ENCODE measurements around the gene KEL. TPM values are rescaled to one million over a fixed set of nuclear protein-coding genes. Genes with fewer than 3 reads are reported as not detected.

The KEL gene
- total RNA-seq, 1 donor from 2014 or later: not detected

GRCh38 chr7:142916508-142916907 lies 45.7 kb downstream of the KEL start:
- no peak overlapping the region for H3K27ac ChIP-seq
- H3K27me3 ChIP-seq: no peaks in the 10 kb centered on the region
- no peak overlapping the region for H3K4me3 ChIP-seq
- no peak for DNase-seq (ENCODE audit: low spot score in 2 of 2)
- no peaks in the 10 kb centered on the region for H3K4me1 ChIP-seq
- intact Hi-C loops (cut with DNase I): no loop called here
- no peak for TF ChIP-seq CTCF (IDR thresholded peaks at IDR 0.05)
- H3K9me3 ChIP-seq: no peaks in the 10 kb centered on the region
- H3K36me3 ChIP-seq: no peaks in the 10 kb centered on the region

- intact Hi-C loops (cut with DNase I): no loop called here
- no peaks in the 10 kb centered on the region for H3K27me3 ChIP-seq
- TF ChIP-seq CTCF (IDR thresholded peaks at IDR 0.05): no peak
Observed at GRCh38 chr7:142915315-142915714, 46.8 kb downstream of the KEL start.

GRCh38 chr7:142914121-142914520 lies 48.0 kb downstream of the KEL start:
- no peak overlapping the region for H3K27ac ChIP-seq
- no peaks in the 10 kb centered on the region for H3K27me3 ChIP-seq
- DNase-seq (ENCODE audit: low spot score in 2 of 2): no peak
- no peak overlapping the region for H3K4me3 ChIP-seq
- no peaks in the 10 kb centered on the region for H3K9me3 ChIP-seq
- intact Hi-C loops (cut with DNase I): no loop called here
- TF ChIP-seq CTCF (IDR thresholded peaks at IDR 0.05): no peak
- no peaks in the 10 kb centered on the region for H3K4me1 ChIP-seq
- H3K36me3 ChIP-seq: no peaks in the 10 kb centered on the region

More at GRCh38 chr7:142915315-142915714, 46.8 kb downstream of the KEL start:
- no peaks in the 10 kb centered on the region for H3K4me1 ChIP-seq
- no peak overlapping the region for H3K27ac ChIP-seq
- DNase-seq (ENCODE audit: low spot score in 2 of 2): no peak
- no peaks in the 10 kb centered on the region for H3K9me3 ChIP-seq
- H3K4me3 ChIP-seq: no peak overlapping the region
- H3K36me3 ChIP-seq: no peaks in the 10 kb centered on the region

GRCh38 chr7:142913566-142913965 lies 48.6 kb downstream of the KEL start:
- TF ChIP-seq CTCF (IDR thresholded peaks at IDR 0.05): no peak
- Histone ChIP-seq H3K36me3 (no peaks in the 10 kb centered on the region), H3K4me3 (no peak overlapping the region), H3K27me3 (no peaks in the 10 kb centered on the region), H3K4me1 (no peaks in the 10 kb centered on the region), H3K9me3 (no peaks in the 10 kb centered on the region), H3K27ac (no peak overlapping the region)
- intact Hi-C loops (cut with DNase I): no loop called here
- DNase-seq (ENCODE audit: low spot score in 2 of 2): no peak

- intact Hi-C loops (cut with DNase I): no loop called here
- no peaks in the 10 kb centered on the region for H3K27me3 ChIP-seq
Observed at GRCh38 chr7:142913051-142913450, 49.1 kb downstream of the KEL start.

More at GRCh38 chr7:142913051-142913450, 49.1 kb downstream of the KEL start:
- no peaks in the 10 kb centered on the region for H3K4me1 ChIP-seq
- no peak overlapping the region for H3K27ac ChIP-seq
- DNase-seq (ENCODE audit: low spot score in 2 of 2): no peak
- no peak for TF ChIP-seq CTCF (IDR thresholded peaks at IDR 0.05)
- no peaks in the 10 kb centered on the region for H3K9me3 ChIP-seq
- H3K36me3 ChIP-seq: no peaks in the 10 kb centered on the region
- no peak overlapping the region for H3K4me3 ChIP-seq

Measured in ascending aorta (tissue), 2 donors.